Measurements from ENCODE around the gene SND1.
A peak's percentile ranks its signal among the peaks of the same experiment; 100 is the strongest.

Gene SND1

GRCh38 chr7:127776776-127777386 is 124.9 kb downstream of the SND1 start:
- TF ChIP-seq ZNF565 (CRISPR knock-in tag; conservative IDR thresholded peaks at IDR 0.05; ENCODE audit: low read depth) (no peak), CREB5 (CRISPR knock-in tag; IDR thresholded peaks at IDR 0.05; ENCODE audit: low read depth) (no peak), OSR1 (CRISPR knock-in tag; IDR thresholded peaks at IDR 0.05) (no peak), TCF4 (CRISPR knock-in tag; IDR thresholded peaks at IDR 0.05; ENCODE audit: borderline replicate concordance) (no peak), ESRRG (CRISPR knock-in tag; IDR thresholded peaks at IDR 0.05) (no peak), ZC3H10 (CRISPR knock-in tag; IDR thresholded peaks at IDR 0.05) (no peak), TOX (CRISPR knock-in tag; IDR thresholded peaks at IDR 0.05; ENCODE audit: borderline replicate concordance) (no peak), TSHZ2 (CRISPR knock-in tag; IDR thresholded peaks at IDR 0.05) (no peak), ZFP3 (CRISPR knock-in tag; IDR thresholded peaks at IDR 0.05) (no peak), ZNF8 (CRISPR knock-in tag; IDR thresholded peaks at IDR 0.05) (no peak), SNAI2 (CRISPR knock-in tag; IDR thresholded peaks at IDR 0.05) (no peak)
- ATAC-seq: peak; percentile 94

GRCh38 chr7:127780489-127780888 is 128.5 kb downstream of the SND1 start:
- ATAC-seq: no peak
- TF ChIP-seq CSRNP3 (CRISPR knock-in tag; IDR thresholded peaks at IDR 0.05) (no peak), ZNF565 (CRISPR knock-in tag; conservative IDR thresholded peaks at IDR 0.05; ENCODE audit: low read depth) (no peak), GLIS3 (CRISPR knock-in tag; IDR thresholded peaks at IDR 0.05) (no peak), RARB (CRISPR knock-in tag; IDR thresholded peaks at IDR 0.05) (no peak), PATZ1 (CRISPR knock-in tag; IDR thresholded peaks at IDR 0.05; ENCODE audit: borderline replicate concordance) (no peak), SNAI2 (CRISPR knock-in tag; IDR thresholded peaks at IDR 0.05) (no peak), ZFP30 (CRISPR knock-in tag; IDR thresholded peaks at IDR 0.05) (no peak), POU6F1 (CRISPR knock-in tag; IDR thresholded peaks at IDR 0.05; ENCODE audit: borderline replicate concordance, low read depth) (no peak), TCF4 (CRISPR knock-in tag; IDR thresholded peaks at IDR 0.05; ENCODE audit: borderline replicate concordance) (no peak)

GRCh38 chr7:127781081-127781480 is 129.1 kb downstream of the SND1 start:
- no peak for ATAC-seq
- TF ChIP-seq ARNTL (CRISPR knock-in tag; IDR thresholded peaks at IDR 0.05; ENCODE audit: borderline replicate concordance, low read depth) (no peak), CSDC2 (CRISPR knock-in tag; IDR thresholded peaks at IDR 0.05) (no peak)

- ATAC-seq: peak; percentile 26; the same call in 1 of the 3 replicates
- TF ChIP-seq BACH2 (CRISPR knock-in tag; IDR thresholded peaks at IDR 0.05; ENCODE audit: borderline replicate concordance): peak; percentile 70; the same call in 1 of the 2 replicates
- TF ChIP-seq ZFP3 (CRISPR knock-in tag; IDR thresholded peaks at IDR 0.05): 0 out of 2 replicates have a peak, but pooled peaks have one; percentile 44
- TF ChIP-seq ZC3H10 (CRISPR knock-in tag; IDR thresholded peaks at IDR 0.05): no peak
- TF ChIP-seq ZFP30 (CRISPR knock-in tag; IDR thresholded peaks at IDR 0.05): no peak
- peak; percentile 69 for TF ChIP-seq TCF4 (CRISPR knock-in tag; IDR thresholded peaks at IDR 0.05; ENCODE audit: borderline replicate concordance)
- TF ChIP-seq CSDC2 (CRISPR knock-in tag; IDR thresholded peaks at IDR 0.05): no peak
- TF ChIP-seq ZNF565 (CRISPR knock-in tag; conservative IDR thresholded peaks at IDR 0.05; ENCODE audit: low read depth): no peak
- TF ChIP-seq OSR1 (CRISPR knock-in tag; IDR thresholded peaks at IDR 0.05): no peak
- TF ChIP-seq TSHZ2 (CRISPR knock-in tag; IDR thresholded peaks at IDR 0.05): peak; percentile 75; the same call in 1 of the 2 replicates
- TF ChIP-seq GLIS3 (CRISPR knock-in tag; IDR thresholded peaks at IDR 0.05): 0 out of 2 replicates have a peak, but pooled peaks have one; percentile 69
- TF ChIP-seq ZNF8 (CRISPR knock-in tag; IDR thresholded peaks at IDR 0.05): no peak
Observed at GRCh38 chr7:127782075-127782474, 130.1 kb downstream of the SND1 start.
